22Rv1 (cell line): ENCODE measurements around the gene ATXN7L3.

ENCODE experiments used
- ZFX ChIP-seq: fragments of 450-650 bp; IDR thresholded peaks from 2 replicates; pipeline ENCODE4 v1.6.1; 2017; ENCODE audit warnings: antibody characterized with exemption, borderline replicate concordance
- TF ChIP-seq, protein P1 (sequence below): fragments of 450-650 bp; IDR thresholded peaks from 2 replicates; pipeline ENCODE4 v1.5.1; 2017; ENCODE audit warnings: mild to moderate bottlenecking

GRCh38 chr17:44190481-44190880 lies 9.2 kb downstream of the ATXN7L3 start:
- TF ChIP-seq, protein P1, sequence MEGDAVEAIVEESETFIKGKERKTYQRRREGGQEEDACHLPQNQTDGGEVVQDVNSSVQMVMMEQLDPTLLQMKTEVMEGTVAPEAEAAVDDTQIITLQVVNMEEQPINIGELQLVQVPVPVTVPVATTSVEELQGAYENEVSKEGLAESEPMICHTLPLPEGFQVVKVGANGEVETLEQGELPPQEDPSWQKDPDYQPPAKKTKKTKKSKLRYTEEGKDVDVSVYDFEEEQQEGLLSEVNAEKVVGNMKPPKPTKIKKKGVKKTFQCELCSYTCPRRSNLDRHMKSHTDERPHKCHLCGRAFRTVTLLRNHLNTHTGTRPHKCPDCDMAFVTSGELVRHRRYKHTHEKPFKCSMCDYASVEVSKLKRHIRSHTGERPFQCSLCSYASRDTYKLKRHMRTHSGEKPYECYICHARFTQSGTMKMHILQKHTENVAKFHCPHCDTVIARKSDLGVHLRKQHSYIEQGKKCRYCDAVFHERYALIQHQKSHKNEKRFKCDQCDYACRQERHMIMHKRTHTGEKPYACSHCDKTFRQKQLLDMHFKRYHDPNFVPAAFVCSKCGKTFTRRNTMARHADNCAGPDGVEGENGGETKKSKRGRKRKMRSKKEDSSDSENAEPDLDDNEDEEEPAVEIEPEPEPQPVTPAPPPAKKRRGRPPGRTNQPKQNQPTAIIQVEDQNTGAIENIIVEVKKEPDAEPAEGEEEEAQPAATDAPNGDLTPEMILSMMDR = no peak
- TF ChIP-seq ZFX = no peak
